ENCODE data around the gene CALM3. TPM values are rescaled to one million over a fixed set of nuclear protein-coding genes. Genes with fewer than 3 reads are reported as not detected.

The CALM3 gene
- total RNA-seq, 1 donor from 2014 or later = 399 TPM

- no peak for TF ChIP-seq CTCF (IDR thresholded peaks at IDR 0.05; ENCODE audit: unreplicated experiment)
- Mint-ChIP-seq H3K4me1 (ENCODE audit: low read depth) (no peaks in the 10 kb centered on the region), H3K27me3 (peaks cover 63% of the 10 kb centered on the region), H3K27ac (no peak overlapping the region), H3K36me3 (ENCODE audit: insufficient read depth) (peaks cover 10% of the 10 kb centered on the region), H3K4me3 (ENCODE audit: low read depth) (no peak overlapping the region), H3K9me3 (ENCODE audit: low read depth) (peaks cover 6% of the 10 kb centered on the region)
- DNase-seq (ENCODE audit: low spot score, unreplicated experiment) = no peak
Measured at GRCh38 chr19:46648961-46649960, 48.1 kb downstream of the CALM3 start.

GRCh38 chr19:46650445-46650844 is 49.3 kb downstream of the CALM3 start:
- Mint-ChIP-seq H3K27ac (peak overlapping the region; percentile 15), H3K36me3 (ENCODE audit: insufficient read depth) (peaks cover 10% of the 10 kb centered on the region), H3K9me3 (ENCODE audit: low read depth) (peaks cover 6% of the 10 kb centered on the region), H3K27me3 (peaks cover 56% of the 10 kb centered on the region), H3K4me1 (ENCODE audit: low read depth) (peaks cover 5% of the 10 kb centered on the region), H3K4me3 (ENCODE audit: low read depth) (no peak overlapping the region)
- no peak for DNase-seq (ENCODE audit: low spot score, unreplicated experiment)
- no peak for TF ChIP-seq CTCF (IDR thresholded peaks at IDR 0.05; ENCODE audit: unreplicated experiment)

- Mint-ChIP-seq H3K4me3 (ENCODE audit: low read depth) (no peak overlapping the region), H3K36me3 (ENCODE audit: insufficient read depth) (peaks cover 4% of the 10 kb centered on the region), H3K4me1 (ENCODE audit: low read depth) (peaks cover 6% of the 10 kb centered on the region), H3K27me3 (peaks cover 44% of the 10 kb centered on the region), H3K9me3 (ENCODE audit: low read depth) (no peaks in the 10 kb centered on the region), H3K27ac (no peak overlapping the region)
- DNase-seq (ENCODE audit: low spot score, unreplicated experiment) = no peak
- TF ChIP-seq CTCF (IDR thresholded peaks at IDR 0.05; ENCODE audit: unreplicated experiment) = no peak
Measured at GRCh38 chr19:46654621-46655152, 53.6 kb downstream of the CALM3 start.

- Mint-ChIP-seq H3K27me3 (peaks cover 32% of the 10 kb centered on the region), H3K4me3 (ENCODE audit: low read depth) (no peak overlapping the region), H3K4me1 (ENCODE audit: low read depth) (peaks cover 9% of the 10 kb centered on the region), H3K9me3 (ENCODE audit: low read depth) (no peaks in the 10 kb centered on the region), H3K27ac (no peak overlapping the region), H3K36me3 (ENCODE audit: insufficient read depth) (no peaks in the 10 kb centered on the region)
- no peak for DNase-seq (ENCODE audit: low spot score, unreplicated experiment)
- no peak for TF ChIP-seq CTCF (IDR thresholded peaks at IDR 0.05; ENCODE audit: unreplicated experiment)
Measured at GRCh38 chr19:46656541-46656940, 55.4 kb downstream of the CALM3 start.

GRCh38 chr19:46659151-46660007 is 58.2 kb downstream of the CALM3 start:
- DNase-seq (ENCODE audit: low spot score, unreplicated experiment) = no peak
- Mint-ChIP-seq H3K36me3 (ENCODE audit: insufficient read depth) (no peaks in the 10 kb centered on the region), H3K4me3 (ENCODE audit: low read depth) (peak overlapping the region; percentile 68), H3K27me3 (peaks cover 30% of the 10 kb centered on the region), H3K4me1 (ENCODE audit: low read depth) (peaks cover 9% of the 10 kb centered on the region), H3K9me3 (ENCODE audit: low read depth) (no peaks in the 10 kb centered on the region), H3K27ac (no peak overlapping the region)
- no peak for TF ChIP-seq CTCF (IDR thresholded peaks at IDR 0.05; ENCODE audit: unreplicated experiment)
